GM19035 (cell line): ENCODE data around the gene CACNG4.

Experiments used
- ATAC-seq: cut with Tn5 transposase; IDR thresholded peaks from one replicate; pipeline ENCODE4 v1.9.1; 2021; ENCODE audit not compliant: unreplicated experiment

The CACNG4 gene

GRCh38 chr17:66963909-66964771, at the start of gene CACNG4:
TSS of gene CACNG4 (plus strand) at chr17:66964707. CDS start at chr17:66964912, 205 bp downstream.
- ATAC-seq: no peak

- no peak for ATAC-seq
Observed at GRCh38 chr17:66915204-66915611, 49.3 kb upstream of the CACNG4 start.

- ATAC-seq: no peak
Observed at GRCh38 chr17:66915792-66916191, 48.7 kb upstream of the CACNG4 start.

- no peak for ATAC-seq
Observed at GRCh38 chr17:66916946-66917345, 47.6 kb upstream of the CACNG4 start.

DNA sequence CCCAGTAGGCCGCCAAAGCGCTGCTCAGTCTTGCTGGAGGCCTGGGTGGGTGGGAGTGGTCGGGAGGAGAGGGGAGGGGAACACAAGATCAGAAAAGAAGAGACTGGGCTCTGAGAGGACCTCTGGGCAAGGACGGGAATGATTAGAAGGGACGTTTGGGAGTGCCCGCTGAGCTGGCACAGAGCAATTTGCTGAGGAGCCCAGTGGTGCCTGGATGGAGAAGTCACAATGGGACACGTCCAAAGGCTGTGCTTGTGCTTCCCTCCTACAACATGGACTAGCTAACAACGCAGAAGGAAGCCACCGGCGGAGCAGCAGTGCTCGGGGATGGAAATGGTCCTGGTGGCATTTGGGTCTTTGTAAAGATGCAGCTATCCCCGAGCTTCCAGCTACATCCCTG, 45.6 kb upstream of the CACNG4 start:
- no peak for ATAC-seq

DNA sequence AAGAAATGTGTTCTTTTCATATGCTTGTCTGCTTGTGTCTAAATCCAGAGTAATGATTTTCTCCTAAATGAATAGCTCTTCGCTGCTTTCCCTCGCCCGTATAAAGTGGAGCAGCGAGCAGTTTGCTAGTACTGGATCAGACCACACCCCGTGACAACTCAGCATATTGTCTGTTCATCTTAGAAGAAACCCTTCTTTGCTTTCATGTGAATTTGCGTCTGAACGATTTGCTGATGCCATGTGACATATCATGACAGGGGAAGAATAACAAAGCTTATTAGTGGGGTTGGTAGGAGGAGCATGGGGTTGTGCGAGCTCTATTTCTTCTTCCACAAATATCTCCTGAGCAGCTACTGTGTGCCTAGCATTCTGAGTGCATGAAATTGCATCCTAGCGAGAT, 44.1 kb upstream of the CACNG4 start:
- ATAC-seq: no peak

GRCh38 chr17:66920950-66921349, 43.6 kb upstream of the CACNG4 start:
- ATAC-seq: no peak

GRCh38 chr17:66923886-66924285, 40.6 kb upstream of the CACNG4 start:
- ATAC-seq: no peak

- ATAC-seq: no peak
Observed at GRCh38 chr17:66925811-66926500, 38.6 kb upstream of the CACNG4 start.

- ATAC-seq: no peak
Observed at GRCh38 chr17:66928949-66929348, 35.6 kb upstream of the CACNG4 start.

DNA sequence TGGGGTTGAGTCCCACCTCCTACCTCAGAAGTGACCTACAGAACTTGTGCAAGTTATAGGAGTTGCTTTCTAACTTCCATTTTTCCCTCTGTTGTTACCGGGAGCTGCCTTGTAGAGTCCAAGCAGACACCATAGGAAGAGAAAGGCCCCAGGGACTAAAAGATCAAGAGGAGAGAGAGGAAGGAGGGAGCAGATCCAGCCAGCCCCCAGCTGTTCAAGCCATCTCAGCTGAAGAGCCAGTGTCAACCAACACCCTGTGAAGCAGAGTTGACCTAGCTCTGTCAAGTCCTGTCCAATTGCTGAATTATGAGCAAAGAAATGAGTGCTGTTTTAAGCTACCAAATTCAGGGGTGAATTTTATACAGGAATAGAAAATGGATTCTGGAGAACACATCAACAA, 34.9 kb upstream of the CACNG4 start:
- ATAC-seq: no peak

DNA sequence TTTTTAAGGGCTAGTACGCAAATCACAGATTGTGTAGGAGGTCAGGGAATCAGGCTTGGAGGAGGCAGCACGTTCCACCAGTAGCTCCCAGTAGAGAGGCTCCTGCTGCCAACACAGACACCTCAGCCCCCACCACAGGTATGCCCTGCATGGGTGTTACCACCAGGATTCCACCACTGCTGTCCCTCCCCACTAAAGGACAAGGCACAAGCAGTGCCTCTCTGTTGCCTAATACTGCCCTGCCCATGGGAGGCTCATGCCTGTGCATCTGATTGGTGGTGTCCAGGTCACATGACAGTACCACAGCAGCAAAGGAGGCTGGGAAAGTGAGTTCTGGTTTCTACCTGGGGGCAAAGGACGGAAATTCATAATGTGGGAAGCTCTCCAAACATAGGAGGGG, 33.6 kb upstream of the CACNG4 start:
- no peak for ATAC-seq

DNA sequence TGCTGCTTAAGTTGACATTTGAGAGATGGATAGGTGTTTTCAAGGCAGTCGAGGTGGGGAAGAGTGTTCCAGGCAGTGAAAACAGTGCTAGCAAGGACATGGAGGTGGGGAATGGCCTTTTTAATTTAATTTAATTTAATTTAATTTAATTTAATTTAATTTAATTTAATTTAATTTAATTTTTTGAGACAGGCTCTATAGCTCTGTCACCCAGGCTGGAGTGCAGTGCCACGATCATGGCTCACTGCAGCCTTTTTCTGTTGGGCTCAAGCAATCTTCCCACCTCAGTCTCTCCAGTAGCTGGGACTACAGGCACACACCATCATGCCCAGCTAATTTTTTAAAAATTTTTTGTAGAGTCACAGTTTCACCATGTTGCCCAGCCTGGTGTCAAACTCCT, 32.2 kb upstream of the CACNG4 start:
- ATAC-seq: no peak

GRCh38 chr17:66934040-66934439, 30.5 kb upstream of the CACNG4 start:
- ATAC-seq: no peak

GRCh38 chr17:66935717-66936116, 28.8 kb upstream of the CACNG4 start:
- no peak for ATAC-seq

GRCh38 chr17:66938656-66939055, 25.9 kb upstream of the CACNG4 start:
- no peak for ATAC-seq

GRCh38 chr17:66939461-66940114, 24.9 kb upstream of the CACNG4 start:
- ATAC-seq: no peak

DNA sequence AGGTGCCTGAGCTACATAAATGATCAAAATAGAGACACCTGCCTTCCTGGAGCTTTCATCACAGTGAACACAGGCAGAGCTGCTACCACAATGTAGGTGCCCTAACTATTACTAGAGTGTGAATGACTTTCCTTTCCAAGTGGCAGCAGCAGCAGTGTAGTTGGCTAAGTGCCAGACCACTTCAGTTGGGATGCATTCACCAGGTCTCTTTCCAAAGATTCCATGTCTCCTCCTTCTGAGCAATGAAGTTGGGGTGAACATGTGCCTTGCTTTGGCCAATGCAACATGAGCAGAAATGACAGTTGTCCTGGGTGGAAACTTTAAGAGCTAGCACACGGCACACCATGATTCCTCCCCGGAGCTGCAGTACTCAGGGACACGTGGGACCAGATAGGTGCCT, 23.3 kb upstream of the CACNG4 start:
- no peak for ATAC-seq

- no peak for ATAC-seq
Observed at GRCh38 chr17:66941773-66942450, 22.6 kb upstream of the CACNG4 start.

GRCh38 chr17:66942451-66943264, 21.8 kb upstream of the CACNG4 start:
- ATAC-seq: no peak
